ENCODE data around the gene MAP2K5.

Gene MAP2K5

DNA sequence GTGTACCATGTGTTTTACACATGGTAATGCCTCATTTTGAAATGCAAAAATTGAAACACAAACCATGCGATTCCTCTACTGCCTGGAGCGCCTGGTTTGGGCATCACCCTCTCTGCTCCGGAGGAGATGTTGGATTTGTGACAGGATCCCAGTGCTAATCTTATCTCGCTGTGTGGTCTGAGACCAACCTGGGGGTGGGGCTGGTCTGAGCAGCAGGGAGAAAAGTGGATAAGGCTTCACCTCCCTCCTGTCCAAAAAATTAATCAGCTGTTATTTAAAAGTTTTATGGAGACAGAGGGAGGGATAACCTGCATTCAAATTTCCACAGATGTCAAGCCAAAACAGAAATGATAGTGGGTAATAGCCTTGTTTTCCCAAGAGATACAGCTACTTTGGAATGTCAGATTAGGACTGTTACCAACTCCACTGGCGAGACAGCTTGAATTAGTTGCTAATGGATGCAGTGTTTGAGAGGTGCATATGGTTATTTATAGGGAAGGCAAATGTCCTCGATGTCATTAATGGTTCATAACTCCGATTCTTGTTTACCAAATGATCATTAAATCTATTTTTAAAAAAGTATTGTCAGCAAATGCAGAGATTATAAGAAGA lies 228.8 kb downstream of the MAP2K5 start:
- FAIRE-seq (no peak), DNase-seq (ENCODE audit: extremely low spot score, insufficient read length, low read depth) (no peak)

DNA sequence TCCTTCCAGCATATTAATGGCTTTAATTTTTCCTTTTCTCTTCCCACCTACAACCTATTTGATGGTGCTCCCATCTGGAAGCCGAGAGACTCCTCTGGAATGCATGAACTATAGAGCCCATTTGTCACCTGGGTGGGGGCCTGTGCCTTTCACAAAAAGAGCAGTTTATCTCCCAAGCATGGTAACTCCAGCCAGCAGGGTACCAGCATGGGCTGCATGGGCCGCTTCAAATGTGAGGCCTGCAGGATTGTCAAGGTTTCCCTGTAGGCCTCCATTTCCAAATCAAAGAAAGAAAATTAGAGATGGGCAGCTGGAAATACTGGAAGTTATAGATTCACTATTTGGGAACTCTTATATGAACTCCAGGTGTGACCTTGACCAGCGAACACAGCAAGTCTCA lies 232.1 kb downstream of the MAP2K5 start:
- no peak for FAIRE-seq
- no peak for DNase-seq (ENCODE audit: extremely low spot score, insufficient read length, low read depth)

DNA sequence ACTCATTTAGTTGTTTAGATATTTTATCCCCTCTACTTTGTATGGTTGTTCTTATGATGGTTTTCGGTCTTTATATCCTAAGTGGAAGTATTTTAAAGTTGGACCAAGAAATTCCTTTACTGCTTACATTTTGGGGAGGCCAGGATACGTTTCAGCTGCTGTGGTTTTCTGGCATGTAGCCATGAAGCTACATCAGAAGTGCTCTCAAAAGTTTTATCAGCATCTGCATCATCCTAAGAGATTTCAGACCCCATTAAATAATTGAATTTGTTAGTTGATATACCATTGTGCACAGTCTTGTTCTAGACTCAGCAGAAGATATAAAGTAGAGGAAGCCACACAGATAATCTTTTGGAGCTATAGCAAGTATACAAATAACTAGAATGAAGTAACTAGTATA lies 232.7 kb downstream of the MAP2K5 start:
- no peak for FAIRE-seq
- DNase-seq (ENCODE audit: extremely low spot score, insufficient read length, low read depth): no peak

DNA sequence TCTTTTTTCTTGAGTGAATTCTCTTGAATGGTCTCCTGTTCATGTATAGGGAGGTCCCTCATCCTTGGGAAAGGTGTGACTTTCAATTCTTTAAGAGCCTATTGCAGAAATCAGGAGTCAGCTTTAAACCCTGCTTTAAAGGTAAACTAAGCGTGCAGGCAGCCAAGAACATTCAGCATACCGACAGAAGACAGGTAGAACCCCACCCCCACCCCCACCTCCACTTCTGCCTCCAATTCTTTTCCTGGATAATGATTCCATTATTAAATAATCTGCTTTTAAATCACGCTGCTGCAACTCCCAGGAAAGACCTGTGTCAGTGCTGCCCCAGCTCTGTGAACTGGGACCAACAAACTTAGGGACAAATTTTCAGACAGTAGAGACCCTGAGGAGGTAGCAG lies 233.5 kb downstream of the MAP2K5 start:
- no peak for FAIRE-seq
- no peak for DNase-seq (ENCODE audit: extremely low spot score, insufficient read length, low read depth)

DNA sequence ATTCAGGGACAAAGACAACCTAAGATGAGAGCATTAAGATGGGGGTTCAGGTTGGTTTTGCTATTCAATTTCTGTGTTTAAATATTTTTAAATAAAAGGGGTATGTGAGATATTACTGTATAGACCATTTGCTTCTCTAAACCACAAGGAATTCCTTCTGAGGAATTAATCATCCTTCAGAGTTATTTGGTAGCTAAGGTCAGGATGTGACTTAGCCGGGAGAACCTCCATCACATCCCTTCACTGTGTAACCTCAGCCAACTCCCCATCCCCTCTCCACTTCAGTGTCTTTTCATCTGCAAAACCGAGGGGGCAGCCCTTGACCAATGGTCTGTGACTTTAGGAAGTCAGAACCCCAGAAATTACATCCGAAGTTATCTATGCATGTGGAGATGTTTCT lies 234.1 kb downstream of the MAP2K5 start:
- DNase-seq (ENCODE audit: extremely low spot score, insufficient read length, low read depth): no peak
- no peak for FAIRE-seq

DNA sequence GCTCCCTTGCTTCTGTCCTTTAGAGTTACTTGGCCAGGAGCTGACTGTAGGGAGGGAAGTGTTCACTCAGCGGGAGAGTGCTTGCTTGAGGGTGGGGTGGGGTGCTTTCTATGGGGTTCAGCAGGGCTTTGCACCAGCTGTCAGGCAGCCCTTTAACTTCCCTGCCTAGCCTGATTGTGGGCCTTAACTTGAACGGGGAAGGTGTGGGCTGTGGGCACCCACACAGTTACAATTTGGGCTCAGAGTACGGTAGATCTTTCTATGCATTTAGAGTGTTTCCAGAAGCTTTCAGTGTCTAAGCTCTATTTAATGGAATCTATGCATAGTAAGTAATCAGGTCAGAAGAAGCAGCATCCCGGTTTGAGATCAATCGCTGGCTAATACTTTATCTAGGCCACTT lies 234.6 kb downstream of the MAP2K5 start:
- no peak for FAIRE-seq
- DNase-seq (ENCODE audit: extremely low spot score, insufficient read length, low read depth): no peak

DNA sequence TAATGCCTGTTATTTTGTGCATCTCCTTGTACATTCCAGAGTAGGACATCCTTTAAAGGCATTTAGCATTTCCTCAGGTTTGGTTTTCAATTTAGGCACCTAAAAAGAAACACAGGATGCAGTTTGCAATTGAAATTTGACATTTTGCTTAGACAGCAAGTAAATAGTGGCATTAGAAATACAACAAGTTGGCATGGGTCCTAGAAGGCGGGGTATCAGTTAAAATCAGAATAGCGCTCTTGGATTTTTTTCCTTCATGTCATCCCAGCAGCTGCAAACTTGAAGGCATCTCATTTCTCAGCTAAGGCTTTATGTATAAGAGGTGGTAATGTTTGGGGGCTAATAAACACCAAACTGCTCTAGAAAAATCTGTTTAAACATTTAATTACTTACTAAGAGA lies 235.3 kb downstream of the MAP2K5 start:
- no peak for FAIRE-seq

DNA sequence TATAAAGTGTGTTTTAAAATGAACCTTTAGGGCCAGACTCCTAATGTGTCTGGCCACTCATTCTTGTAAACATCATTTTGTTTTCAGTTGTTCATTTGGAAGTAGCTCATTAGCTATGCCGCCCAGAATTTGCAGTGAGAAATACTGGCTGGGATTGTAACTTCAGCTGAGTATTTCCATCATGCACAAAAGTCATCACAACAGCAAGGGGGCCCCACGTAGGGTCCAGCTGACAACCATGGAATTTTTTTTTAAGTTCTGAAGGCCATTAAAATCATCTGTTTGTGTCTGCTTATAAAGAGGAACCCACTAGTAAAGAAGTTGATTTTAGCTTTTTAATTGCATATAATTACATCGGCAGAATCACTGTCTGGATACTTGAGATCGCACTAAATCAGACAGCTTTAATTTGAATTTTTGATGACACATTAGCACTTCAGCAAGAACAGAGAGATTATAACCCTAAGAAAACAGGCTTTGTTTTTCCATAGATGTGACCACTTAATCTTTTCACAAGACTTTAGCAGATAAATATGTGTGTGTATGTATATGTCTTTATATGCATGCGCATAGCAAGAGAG lies 236.6 kb downstream of the MAP2K5 start:
- FAIRE-seq (no peak), DNase-seq (ENCODE audit: extremely low spot score, insufficient read length, low read depth) (no peak)

More for the DNA sequence above, 235.3 kb downstream of the MAP2K5 start:
- DNase-seq (ENCODE audit: extremely low spot score, insufficient read length, low read depth): no peak

DNA sequence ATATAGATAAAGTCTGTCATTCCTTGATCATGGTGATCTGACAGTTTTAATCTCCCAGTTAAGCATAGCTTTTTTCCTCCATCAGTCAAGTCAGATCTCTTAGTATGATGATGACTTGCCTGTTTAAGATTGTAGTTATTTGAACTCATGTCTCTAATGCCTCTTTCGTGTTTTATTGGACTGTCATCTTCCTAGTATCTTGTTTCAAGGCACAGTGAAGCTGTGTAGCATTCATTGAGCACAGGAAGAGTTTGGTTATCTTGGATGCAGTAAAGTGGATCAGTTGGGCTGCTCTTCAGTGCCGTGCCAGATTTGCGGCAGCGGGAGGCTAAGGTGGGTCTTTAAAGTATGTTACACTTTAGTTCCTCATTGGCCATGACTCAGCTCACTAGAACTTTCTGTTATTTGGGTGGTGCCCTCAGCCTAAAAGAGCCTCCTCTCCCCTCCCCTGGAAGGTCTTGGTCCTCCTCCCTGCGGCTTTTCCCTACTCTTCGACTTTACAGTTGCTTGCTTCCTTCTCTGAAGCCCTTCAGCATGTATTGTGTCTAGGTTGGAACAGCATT lies 237.1 kb downstream of the MAP2K5 start:
- no peak for DNase-seq (ENCODE audit: extremely low spot score, insufficient read length, low read depth)
- no peak for FAIRE-seq

DNA sequence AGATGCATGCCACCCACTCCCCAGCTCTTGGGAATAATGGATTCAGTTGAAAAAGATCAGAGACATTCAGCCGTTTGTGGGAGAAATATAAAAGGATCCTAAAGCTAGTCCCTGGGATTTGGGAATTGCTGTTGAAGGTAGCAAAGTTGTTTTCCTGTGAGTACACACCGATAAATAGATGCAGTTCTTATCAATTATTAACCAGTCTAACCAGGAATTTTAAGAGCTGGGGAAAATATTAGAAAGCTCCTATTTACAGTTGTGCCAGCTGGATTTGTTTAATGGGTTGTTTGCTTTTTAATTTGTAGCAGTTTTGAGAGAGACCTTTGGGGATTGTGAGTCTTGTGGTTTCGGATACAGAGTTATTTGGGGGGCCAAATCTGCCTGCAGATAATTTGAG lies 238.6 kb downstream of the MAP2K5 start:
- DNase-seq (ENCODE audit: extremely low spot score, insufficient read length, low read depth) (no peak), FAIRE-seq (no peak)

DNA sequence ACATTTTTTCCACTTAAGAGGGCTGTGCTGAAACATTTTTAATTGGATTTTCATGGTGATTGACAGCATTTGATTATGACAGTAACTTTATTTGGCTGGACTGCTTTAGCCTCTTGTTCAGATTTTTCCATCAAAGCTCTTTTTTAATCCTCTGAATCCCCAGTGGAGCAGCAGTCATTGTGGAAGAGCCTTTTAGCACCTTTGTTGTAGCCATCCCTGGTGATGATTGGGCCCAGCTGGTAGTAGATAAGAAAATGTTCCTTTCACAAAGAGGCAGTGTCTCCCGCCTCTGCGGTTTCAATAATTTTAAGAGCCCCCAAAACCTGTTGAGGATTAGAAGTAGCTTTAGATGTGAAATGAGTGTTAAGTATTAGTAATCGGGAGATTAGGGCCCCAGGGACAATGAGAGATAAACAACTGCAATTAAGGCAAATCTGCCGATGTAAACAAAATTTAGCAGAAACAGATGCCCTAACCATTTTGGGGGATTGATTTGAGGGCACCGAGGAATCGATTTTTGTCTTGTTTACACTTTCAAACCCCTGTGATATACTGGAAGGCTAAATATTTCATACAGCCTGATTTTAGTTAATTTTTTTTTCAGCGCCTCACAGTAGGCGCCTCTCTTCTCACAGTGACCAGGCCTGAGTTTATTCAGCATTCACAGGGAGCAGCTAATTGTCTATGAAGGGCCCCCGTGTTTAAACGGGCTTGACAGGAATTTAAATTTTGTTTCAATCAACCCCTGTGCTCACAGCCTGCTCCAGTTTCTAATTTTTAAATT lies 239.6 kb downstream of the MAP2K5 start:
- FAIRE-seq: no peak
- DNase-seq (ENCODE audit: extremely low spot score, insufficient read length, low read depth): no peak

DNA sequence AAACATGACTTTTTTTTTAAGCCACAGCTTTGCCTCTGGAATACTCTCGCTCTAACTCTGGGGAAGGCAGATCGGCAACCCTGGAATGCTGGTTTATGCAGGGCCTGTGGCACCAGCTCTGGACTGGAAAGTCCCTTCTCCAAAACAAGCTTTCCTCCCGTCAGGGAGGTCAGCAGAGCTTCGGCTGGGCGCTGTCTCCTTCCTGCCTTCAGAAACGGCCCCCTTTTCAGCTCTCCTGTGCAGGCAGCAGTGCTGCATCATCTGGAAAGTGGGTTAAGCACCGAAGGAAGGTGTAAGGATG lies 240.1 kb downstream of the MAP2K5 start:
- no peak for DNase-seq (ENCODE audit: extremely low spot score, insufficient read length, low read depth)
- no peak for FAIRE-seq

DNA sequence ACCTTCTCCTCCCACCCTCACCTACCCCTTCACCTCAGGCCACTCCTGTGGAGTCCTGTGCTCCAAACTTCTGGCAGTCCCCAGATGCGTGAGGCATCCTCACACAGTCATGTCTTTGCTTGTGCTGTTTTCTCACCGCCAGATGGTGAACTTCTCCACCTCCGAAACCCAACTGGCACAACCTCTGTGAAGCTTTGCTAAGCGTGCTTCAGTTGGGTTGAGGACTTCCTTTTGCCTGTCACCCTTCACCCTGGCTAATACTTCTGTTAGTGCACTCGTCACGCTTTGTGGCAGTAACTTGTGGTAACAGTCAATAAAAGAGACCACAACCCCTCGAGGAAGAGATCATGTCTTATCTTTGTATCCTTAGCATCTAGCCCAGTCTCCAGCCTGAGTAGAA lies 240.8 kb downstream of the MAP2K5 start:
- DNase-seq (ENCODE audit: extremely low spot score, insufficient read length, low read depth) (peak; percentile 36), FAIRE-seq (peak; percentile 94)

DNA sequence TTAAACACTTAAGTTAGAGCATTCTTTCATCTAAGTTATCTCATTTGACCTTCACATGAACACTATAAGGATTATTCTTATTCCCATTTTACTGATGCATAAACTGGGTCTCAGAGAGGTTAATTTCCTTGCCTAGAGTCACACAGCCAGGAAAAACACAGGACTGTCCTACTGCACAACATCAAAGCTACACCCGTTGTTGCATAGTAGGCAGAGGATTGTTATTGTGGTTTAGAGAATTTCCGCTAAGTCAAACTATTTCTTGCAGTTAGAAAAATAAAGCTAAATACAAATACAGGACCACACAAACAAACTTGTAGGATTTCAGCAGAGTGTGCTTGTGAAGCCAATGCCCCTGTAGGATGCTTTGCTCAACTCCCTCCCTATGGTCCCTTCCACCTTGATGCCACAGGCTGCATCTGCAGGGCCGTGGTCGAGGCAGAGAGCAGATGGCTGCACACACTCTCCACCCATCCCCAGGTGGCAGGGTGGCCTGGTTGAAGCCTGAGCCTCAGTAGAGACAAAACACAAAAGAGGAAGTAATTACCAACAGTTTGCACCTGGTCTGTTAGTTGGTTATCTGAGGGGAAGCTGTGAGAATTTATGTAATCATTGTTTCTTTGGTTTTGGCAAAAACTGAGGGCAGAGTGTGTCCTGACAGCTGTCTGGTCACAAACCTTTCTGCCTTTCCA lies 241.7 kb downstream of the MAP2K5 start:
- peak; percentile 99 for FAIRE-seq

DNA sequence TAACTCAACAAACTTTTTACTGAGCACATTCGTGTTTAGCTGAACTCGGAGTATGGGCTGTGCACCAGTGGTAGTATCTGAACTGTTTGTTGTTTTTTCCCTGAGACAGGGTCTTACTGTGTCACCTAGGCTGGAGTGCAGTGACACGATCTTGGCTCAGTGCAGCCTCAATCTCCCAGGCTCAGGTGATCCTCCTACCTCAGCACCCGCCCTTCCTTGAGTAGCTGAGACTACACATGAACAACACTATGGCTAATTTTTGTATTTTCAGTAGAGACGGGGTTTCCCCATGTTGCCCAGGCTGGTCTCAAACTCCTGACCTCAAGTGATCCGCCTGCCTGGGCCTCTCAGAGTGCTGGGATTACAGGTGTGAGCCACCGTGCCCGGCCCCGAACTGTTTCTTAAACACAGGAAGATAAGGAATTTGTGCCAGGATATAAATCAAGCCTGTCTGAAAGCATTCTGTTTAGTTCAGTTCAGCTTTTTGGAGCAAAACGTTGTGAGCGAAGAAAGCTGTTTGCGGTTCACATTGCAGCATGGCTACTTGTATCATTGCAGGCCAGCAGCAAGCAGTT lies 242.4 kb downstream of the MAP2K5 start:
- FAIRE-seq (no peak), DNase-seq (ENCODE audit: extremely low spot score, insufficient read length, low read depth) (no peak)

More for the DNA sequence above, 241.7 kb downstream of the MAP2K5 start:
- peak; percentile 50 for DNase-seq (ENCODE audit: extremely low spot score, insufficient read length, low read depth)

DNA sequence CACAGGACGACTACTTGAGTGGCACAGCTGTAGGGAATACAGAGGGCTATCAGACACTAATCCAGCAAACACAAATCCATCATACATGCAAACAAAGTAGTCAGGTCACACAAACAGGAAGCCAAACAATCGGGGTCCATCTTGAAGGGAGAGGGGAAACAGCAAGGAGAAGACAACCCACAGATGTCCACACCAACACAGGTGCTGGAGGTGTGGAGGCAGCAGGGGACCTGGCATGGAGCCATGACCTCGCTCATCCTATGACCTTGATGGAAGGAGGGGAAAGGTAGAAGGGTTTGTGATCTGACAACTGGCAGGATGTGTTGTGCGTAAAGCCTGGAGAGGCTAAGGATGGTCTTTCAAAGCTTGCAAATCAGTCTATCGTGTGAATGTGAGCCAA lies 242.9 kb downstream of the MAP2K5 start:
- peak; percentile 26 for FAIRE-seq
- DNase-seq (ENCODE audit: extremely low spot score, insufficient read length, low read depth): no peak

DNA sequence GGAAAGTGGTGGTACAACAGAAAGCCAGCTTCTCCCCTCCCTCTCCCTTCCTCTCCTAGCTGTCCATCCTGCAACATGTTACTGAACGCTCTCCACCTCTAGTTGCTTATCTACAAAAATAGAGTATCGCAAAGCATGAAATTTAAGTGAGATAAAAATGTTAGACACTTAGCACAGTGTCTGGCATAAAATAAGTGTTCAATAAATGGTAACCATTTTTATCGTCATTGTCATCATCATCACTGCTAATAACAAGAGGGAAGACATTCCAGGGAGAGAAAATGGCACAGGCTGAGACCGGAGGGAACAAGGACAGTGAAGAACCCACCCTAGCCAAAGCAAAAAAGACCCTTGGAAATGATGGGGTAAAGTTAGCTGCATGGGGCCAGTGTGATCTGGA lies 244.1 kb downstream of the MAP2K5 start:
- FAIRE-seq: no peak
- DNase-seq (ENCODE audit: extremely low spot score, insufficient read length, low read depth): no peak

DNA sequence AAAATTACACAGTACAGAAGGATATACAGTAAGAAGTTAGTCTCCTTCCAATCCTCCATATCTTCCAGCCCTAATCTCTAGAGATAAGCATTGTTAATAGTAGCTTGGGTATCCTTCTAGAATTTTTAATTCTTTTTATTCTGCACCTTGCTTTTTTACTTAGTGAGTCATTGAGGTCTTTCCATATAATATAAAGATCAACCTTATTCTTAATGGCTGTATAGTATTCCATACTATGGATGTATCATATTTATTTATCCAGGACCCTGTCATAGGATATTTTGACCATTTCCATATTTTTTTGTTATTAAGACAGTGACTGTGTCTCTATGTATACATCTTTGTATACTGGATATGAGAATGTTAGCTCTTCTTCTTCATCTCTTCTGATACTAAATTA lies 246.5 kb downstream of the MAP2K5 start:
- DNase-seq (ENCODE audit: extremely low spot score, insufficient read length, low read depth) (no peak), FAIRE-seq (no peak)

DNA sequence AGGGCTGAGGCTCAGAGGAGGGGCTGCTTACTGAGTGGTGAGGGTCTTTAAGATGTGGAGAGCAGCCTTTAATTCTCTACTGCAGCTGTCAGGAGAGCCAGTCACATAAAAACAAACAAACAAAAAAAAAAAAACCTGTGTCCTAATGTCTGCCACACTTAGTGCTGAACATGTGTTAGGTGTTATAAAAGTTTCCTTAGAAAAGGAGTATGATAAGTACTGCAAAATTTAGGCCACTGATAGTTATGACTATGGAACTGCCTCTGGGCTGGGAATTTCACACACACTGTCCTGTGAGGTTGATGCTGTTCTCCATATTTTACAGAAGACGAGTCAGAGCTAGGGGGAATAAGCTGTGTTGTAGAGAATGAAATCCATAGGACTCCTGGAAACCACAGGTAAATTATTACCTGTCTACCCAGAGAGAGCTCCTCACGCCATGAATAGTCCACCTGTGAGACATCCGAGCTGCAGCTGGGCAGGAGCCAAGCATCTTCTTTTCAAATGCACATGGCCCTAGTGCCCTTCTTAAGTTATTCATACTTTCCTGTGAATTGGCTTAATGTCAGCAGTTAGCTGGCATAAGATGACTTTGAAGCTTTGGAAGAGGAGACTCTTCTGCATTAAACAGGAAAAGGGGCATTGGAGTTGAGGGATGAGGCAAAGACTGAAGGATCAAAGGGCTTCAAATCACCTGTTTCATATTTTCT lies 248.3 kb downstream of the MAP2K5 start:
- FAIRE-seq (no peak), DNase-seq (ENCODE audit: extremely low spot score, insufficient read length, low read depth) (no peak)
